HepG2 (cell line): ENCODE measurements around the gene EVI2B.

ENCODE experiments used
- CEBPB ChIP-seq: IDR thresholded peaks from 2 replicates; pipeline ENCODE4 v1.6.1; 2011; ENCODE audit warnings: low read depth, low read length, improper control_type of control experiment, borderline replicate concordance
- DMTF1 ChIP-seq: sonication (generic); formaldehyde crosslinking; IDR thresholded peaks from 2 replicates; pipeline ENCODE4 v1.4.0; 2020; ENCODE audit warnings: mild to moderate bottlenecking, missing genetic modification reagents
- EP300 ChIP-seq, 3 experiments: sonication (generic) in 1 of 3; formaldehyde crosslinking in 1 of 3; IDR thresholded peaks; 2 replicates each; pipeline versions ENCODE4 v1.5.1 to v1.6.1; 2011 to 2020; ENCODE audit warnings: low read depth in 2 of 3, low read length in 2 of 3, borderline replicate concordance in 1 of 3, improper control_type of control experiment in 1 of 3, mild to moderate bottlenecking in 1 of 3, missing genetic modification reagents in 1 of 3, moderate library complexity in 1 of 3
- EZH2 ChIP-seq: conservative IDR thresholded peaks from 2 replicates; pipeline ENCODE4 v1.6.1; 2012; ENCODE audit warnings: mild to moderate bottlenecking, low read depth, low read length, moderate library complexity
- HDAC6 ChIP-seq: fragments of 200-600 bp; sonication (generic); IDR thresholded peaks from 2 replicates; pipeline ENCODE4 v1.7.0; 2017; ENCODE audit warnings: mild to moderate bottlenecking, antibody characterized with exemption, low read length, low read depth
- JUN ChIP-seq: sonication (generic); formaldehyde crosslinking; IDR thresholded peaks from 2 replicates; pipeline ENCODE4 v1.4.0; 2020; ENCODE audit warnings: mild to moderate bottlenecking, missing genetic modification reagents
- POLR2A ChIP-seq, 2 experiments: IDR thresholded peaks; 2 replicates each; pipeline ENCODE4 v1.6.1; 2011; ENCODE audit warnings: low read depth in 2 of 2, low read length in 2 of 2, mild to moderate bottlenecking in 1 of 2, moderate library complexity in 1 of 2; ENCODE audit not compliant: insufficient read depth in 1 of 2
- ZNF274 ChIP-seq: sonication (generic); formaldehyde crosslinking; IDR thresholded peaks from 2 replicates; pipeline ENCODE4 v1.5.1; 2020; ENCODE audit warnings: mild to moderate bottlenecking, missing genetic modification reagents
- ZNF704 ChIP-seq: sonication (generic); formaldehyde crosslinking; IDR thresholded peaks from 2 replicates; pipeline ENCODE4 v1.8.1; 2023; ENCODE audit warnings: mild to moderate bottlenecking, inconsistent platforms, moderate library complexity, missing genetic modification reagents, borderline replicate concordance

- TF ChIP-seq POLR2A (IDR thresholded peaks at IDR 0.05; ENCODE audit: insufficient read depth in 1 of 2, low read depth in 2 of 2, low read length in 2 of 2) (no peak), DMTF1 (no peak), EZH2 (no peak), ZNF704 (CRISPR knock-in tag) (no peak), EP300 (IDR thresholded peaks at IDR 0.05; ENCODE audit: low read depth in 2 of 2, low read length in 2 of 2) (no peak), EP300 (CRISPR knock-in tag; IDR thresholded peaks at IDR 0.05; ENCODE audit: borderline replicate concordance) (no peak), HDAC6 (no peak), CEBPB (no peak), ZNF274 (CRISPR knock-in tag) (no peak), JUN (CRISPR knock-in tag) (no peak)
These were observed 41.1 kb downstream of the EVI2B start for GRCh38 chr17:31272803-31273202.
